Psoas muscle (tissue), 8 donors: ENCODE measurements around the gene KSR1. TPM values are rescaled to one million over a fixed set of nuclear protein-coding genes. Genes with fewer than 3 reads are reported as not detected.

Experiments used
- ATAC-seq, 4 donors: fragments of 200-7000 bp; cut with Tn5 transposase; one replicate each; pipeline ENCODE4 v1.9.1; 2020; ENCODE audit warnings: moderate library complexity in 3 of 4, mild to moderate bottlenecking in 2 of 4
- DNase-seq, 2 donors: peaks; one replicate each; pipeline ENCODE4 v3.0.0-alpha.2; 2020
- H3K27ac ChIP-seq: fragments of 200-600 bp; one replicate; pipeline ENCODE4 v1.8.0; 2022
- H3K27me3 ChIP-seq, 3 donors: fragments of 200-600 bp in 1 of 3; one replicate each; pipeline versions ENCODE4 v1.6.1 to v1.8.0; 2013 to 2022; ENCODE audit warnings: low read length in 2 of 3, mild to moderate bottlenecking in 2 of 3, moderate library complexity in 1 of 3; ENCODE audit not compliant: insufficient read depth in 3 of 3
- H3K36me3 ChIP-seq, 2 donors: fragments of 200-600 bp in 1 of 2; one replicate each; pipeline versions ENCODE4 v1.6.1 to v1.8.0; 2013 to 2022; ENCODE audit warnings: low read depth in 1 of 2, mild to moderate bottlenecking in 1 of 2, moderate library complexity in 1 of 2; ENCODE audit not compliant: insufficient read depth in 1 of 2
- H3K4me1 ChIP-seq: fragments of 200-600 bp; one replicate; pipeline ENCODE4 v1.8.0; 2022
- H3K4me3 ChIP-seq: fragments of 200-600 bp; one replicate; pipeline ENCODE4 v1.8.0; 2022; ENCODE audit warnings: mild to moderate bottlenecking
- H3K9me3 ChIP-seq: fragments of 200-600 bp; one replicate; pipeline ENCODE4 v1.8.0; 2022
- WGBS, 3 donors: extraction: QIAGEN DNeasy Blood & Tissue Kit; methylation state at CpG; one replicate each; pipeline versions ENCODE4 v1.1.6 to v1.1.7; 2013; 5-methylcytosine and 5-hydroxymethylcytosine counted together
- intact Hi-C, 2 donors: fragments of 100-400 bp; cut with DNase I; formaldehyde crosslinking; loops; one replicate each; pipeline versions ENCODE4 v1.11.0 to v1.14.2; 2022
- polyA plus RNA-seq, 3 donors: library from polyadenylated mRNA; stranded (reverse); fragments of 200-250 nt; gene quantifications; one replicate each; pipeline ENCODE4 v1.2.3, GENCODE V29; 2013
- total RNA-seq, 4 donors: library from RNA; stranded (reverse); fragmentation: NEBNext Ultra II Directional in 2 of 4; extraction: Animal tissue kit (Norgen Biotek cat#: 25700) in 2 of 4; gene quantifications; one replicate each; pipeline versions ENCODE4 v1.2.1 to v1.2.4, GENCODE V29; 2021 to 2023
- TF ChIP-seq, protein P1 (sequence below): fragments of 200-600 bp; IDR thresholded peaks from one replicate; pipeline ENCODE4 v1.8.0; 2022; ENCODE audit warnings: antibody characterized with exemption
- donor health status: healthy with polysubstance abuse.
- donor health status: DM: no; HTN: no; CAD: no; lungs with moderate emphysema.
- donor health status: Bipolar disorder and iron deficiency.
- donor health status: healthy.
- donor health status: DM: yes; HTN: yes; CAD: no.
- donor health status: DM: no; HTN: no; CAD: no.
- donor health status: DM: no; HTN: no; CAD: no.
- donor health status: DM: yes; HTN: yes; CAD: no.

Gene KSR1
- total and polyA plus RNA-seq, 7 donors, result 7.8 to 93.0 (median 46.5) TPM

DNA sequence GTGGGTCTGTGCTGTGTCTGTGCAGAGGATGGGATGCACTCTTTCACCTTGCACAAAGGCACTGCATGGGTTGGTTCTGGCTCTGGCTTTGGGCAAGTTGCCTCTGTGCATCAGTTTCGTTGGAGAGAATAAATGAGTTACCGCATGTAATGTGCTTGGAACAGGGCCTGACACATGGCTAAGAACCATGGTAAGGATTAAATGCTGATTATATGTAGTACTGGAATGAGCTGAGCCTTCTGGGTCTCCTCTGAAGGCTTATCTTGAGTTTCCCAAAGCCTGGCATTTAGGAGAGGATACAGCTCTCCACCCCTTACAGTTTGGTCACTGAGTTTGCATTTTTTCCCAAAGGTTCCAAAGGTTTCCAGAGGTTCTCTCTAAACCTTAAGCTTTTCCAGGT lies 69.1 kb downstream of the KSR1 start:
- ATAC-seq (no peak), DNase-seq (no peak)
- Histone ChIP-seq H3K4me1 (peaks cover 4% of the 10 kb centered on the region), H3K27ac (no peak overlapping the region), H3K4me3 (no peak overlapping the region), H3K36me3 (no peaks in the 10 kb centered on the region), H3K9me3 (no peaks in the 10 kb centered on the region), H3K27me3 (no peaks in the 10 kb centered on the region)
- TF ChIP-seq, protein P1, sequence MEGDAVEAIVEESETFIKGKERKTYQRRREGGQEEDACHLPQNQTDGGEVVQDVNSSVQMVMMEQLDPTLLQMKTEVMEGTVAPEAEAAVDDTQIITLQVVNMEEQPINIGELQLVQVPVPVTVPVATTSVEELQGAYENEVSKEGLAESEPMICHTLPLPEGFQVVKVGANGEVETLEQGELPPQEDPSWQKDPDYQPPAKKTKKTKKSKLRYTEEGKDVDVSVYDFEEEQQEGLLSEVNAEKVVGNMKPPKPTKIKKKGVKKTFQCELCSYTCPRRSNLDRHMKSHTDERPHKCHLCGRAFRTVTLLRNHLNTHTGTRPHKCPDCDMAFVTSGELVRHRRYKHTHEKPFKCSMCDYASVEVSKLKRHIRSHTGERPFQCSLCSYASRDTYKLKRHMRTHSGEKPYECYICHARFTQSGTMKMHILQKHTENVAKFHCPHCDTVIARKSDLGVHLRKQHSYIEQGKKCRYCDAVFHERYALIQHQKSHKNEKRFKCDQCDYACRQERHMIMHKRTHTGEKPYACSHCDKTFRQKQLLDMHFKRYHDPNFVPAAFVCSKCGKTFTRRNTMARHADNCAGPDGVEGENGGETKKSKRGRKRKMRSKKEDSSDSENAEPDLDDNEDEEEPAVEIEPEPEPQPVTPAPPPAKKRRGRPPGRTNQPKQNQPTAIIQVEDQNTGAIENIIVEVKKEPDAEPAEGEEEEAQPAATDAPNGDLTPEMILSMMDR, result no peak
- 28 to 60% (median 40%) methylated on average over 2 of the region's 2 CpGs for WGBS, 3 donors
- intact Hi-C loops, result no loop called here

DNA sequence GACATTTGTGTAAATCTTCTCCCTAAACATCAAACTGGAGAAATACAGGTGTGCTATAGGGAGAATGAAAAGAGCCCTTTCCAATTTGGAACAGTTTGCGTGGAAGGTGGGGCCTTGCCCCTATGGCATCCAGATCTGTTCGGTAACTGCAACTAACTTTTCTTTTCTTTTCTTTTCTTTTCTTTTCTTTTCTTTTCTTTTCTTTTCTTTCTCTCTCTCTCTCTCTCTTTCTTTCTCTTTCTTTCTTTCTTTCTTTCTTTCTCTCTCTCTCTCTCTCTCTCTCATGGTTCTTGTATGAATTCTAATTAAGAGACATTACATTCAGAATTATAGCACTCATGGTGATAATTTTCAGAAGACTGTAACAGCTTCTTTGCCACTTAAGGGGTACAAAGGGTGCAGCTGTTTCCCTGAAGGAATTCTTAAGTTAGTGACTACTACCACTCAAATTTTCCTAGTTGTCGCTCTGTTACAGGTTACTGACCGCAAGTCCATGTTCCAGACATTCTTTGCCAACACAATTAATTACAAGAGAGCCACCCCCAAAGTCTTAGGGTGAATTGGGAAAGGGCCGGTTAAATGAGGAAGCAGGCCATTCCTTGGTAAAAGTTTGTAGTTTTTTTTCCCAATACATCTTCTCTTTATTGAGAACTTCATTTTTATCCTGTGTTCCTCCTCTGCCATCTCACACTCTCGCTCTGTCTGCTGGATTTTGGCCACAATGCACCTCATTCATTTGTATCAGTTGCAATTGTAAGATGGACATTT lies 69.8 kb downstream of the KSR1 start:
- no peaks in the 10 kb centered on the region for H3K36me3 ChIP-seq
- ATAC-seq, result no peak
- intact Hi-C loops, result no loop called here
- H3K27me3 ChIP-seq, result no peaks in the 10 kb centered on the region
- no peak overlapping the region for H3K4me3 ChIP-seq
- TF ChIP-seq, protein P1, result no peak
- 91 to 96% (median 93%) methylated on average over 6 of the region's 6 CpGs for WGBS, 3 donors
- no peak for DNase-seq
- peaks cover 4% of the 10 kb centered on the region for H3K4me1 ChIP-seq
- no peak overlapping the region for H3K27ac ChIP-seq
- H3K9me3 ChIP-seq, result no peaks in the 10 kb centered on the region

DNA sequence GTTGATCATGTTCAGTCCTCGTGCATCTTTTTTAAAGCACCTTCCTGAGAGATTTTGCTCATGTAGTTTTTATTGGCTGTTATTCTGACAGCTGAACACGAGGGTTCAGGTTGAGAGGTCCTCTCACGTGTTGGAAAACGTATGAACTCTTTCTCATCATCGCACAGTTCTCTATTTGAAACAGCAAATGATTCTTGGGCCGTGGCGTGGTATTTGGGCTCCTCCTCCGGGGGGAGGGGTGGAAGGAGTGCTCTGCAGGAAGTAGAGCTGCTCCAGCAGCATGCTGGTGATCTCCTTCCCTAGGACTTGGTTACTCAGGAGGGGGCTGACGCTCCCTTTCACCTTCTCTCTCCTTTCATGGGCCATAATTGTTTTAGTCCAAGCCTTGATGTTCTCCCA lies 70.4 kb downstream of the KSR1 start:
- Histone ChIP-seq H3K4me3 (no peak overlapping the region), H3K27ac (no peak overlapping the region), H3K27me3 (no peaks in the 10 kb centered on the region), H3K36me3 (no peaks in the 10 kb centered on the region), H3K9me3 (no peaks in the 10 kb centered on the region), H3K4me1 (peaks cover 4% of the 10 kb centered on the region)
- TF ChIP-seq, protein P1, result no peak
- ATAC-seq (no peak), DNase-seq (peak in 1 of 2 donors; percentile 39)
- 39 to 53% (median 46%) methylated on average over 9 of the region's 9 CpGs for WGBS, 3 donors
- intact Hi-C loops, result no loop called here

DNA sequence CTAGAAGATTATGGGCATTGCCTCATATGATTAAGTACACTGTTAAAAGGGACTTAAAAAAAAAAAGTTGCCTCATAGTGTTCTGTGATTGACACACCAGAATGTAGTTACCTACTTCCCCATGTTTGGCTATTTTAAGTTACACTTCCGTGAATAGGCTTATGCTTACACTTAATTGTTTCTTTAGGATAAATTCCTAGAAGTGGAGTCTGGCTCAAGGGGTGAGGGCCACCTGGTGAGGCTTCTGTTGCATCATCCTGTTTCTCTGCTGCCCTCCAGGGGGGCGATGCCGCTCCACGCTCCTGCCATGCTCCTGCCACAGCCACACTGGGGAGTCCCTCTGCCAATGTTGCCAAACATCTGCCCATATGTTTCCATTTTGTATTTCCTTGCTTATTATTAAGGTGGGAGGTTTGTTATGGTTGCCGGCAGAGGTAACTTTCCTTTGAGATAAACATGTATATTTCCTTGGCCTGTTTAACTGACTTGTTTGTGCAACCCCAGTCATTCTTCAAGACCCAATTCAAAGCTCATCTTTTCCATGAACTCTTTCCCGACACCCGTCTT lies 73.1 kb downstream of the KSR1 start:
- no peaks in the 10 kb centered on the region for H3K36me3 ChIP-seq
- DNase-seq (no peak), ATAC-seq (peak; percentile 18 to 55 (median 52))
- H3K9me3 ChIP-seq, result no peaks in the 10 kb centered on the region
- H3K27me3 ChIP-seq, result no peaks in the 10 kb centered on the region
- 63 to 73% (median 66%) methylated on average over 7 of the region's 7 CpGs for WGBS, 3 donors
- H3K4me1 ChIP-seq, result peaks cover 4% of the 10 kb centered on the region
- no peak overlapping the region for H3K27ac ChIP-seq
- intact Hi-C loops, result no loop called here
- no peak overlapping the region for H3K4me3 ChIP-seq
- TF ChIP-seq, protein P1, result peak; percentile 6
